Tibial nerve (tissue), 4 donors: ENCODE measurements around the gene NGEF. TPM values are rescaled to one million over a fixed set of nuclear protein-coding genes. Genes with fewer than 3 reads are reported as not detected.
A peak's percentile ranks its signal among the peaks of the same experiment; 100 is the strongest.

Source experiments
- DNase-seq, 2 donors: peaks; one replicate each; pipeline ENCODE4 v3.0.0-alpha.2; 2019; ENCODE audit warnings: low spot score in 2 of 2
- H3K27ac ChIP-seq, 4 donors: fragments of 200-600 bp; sonication (generic) in 3 of 4; one replicate each; pipeline ENCODE4 v1.5.1; 2017 to 2019; ENCODE audit warnings: mild to moderate bottlenecking in 1 of 4
- H3K27me3 ChIP-seq, 2 donors: fragments of 200-600 bp; sonication (generic) in 1 of 2; one replicate each; pipeline versions ENCODE4 v1.5.1 to v1.6.0; 2017 to 2019
- H3K36me3 ChIP-seq, 3 donors: fragments of 200-600 bp; sonication (generic); one replicate each; pipeline ENCODE4 v1.5.1; 2018 to 2019
- H3K4me1 ChIP-seq, 4 donors: fragments of 200-600 bp; sonication (generic) in 3 of 4; one replicate each; pipeline ENCODE4 v1.5.1; 2017 to 2019
- H3K4me3 ChIP-seq, 4 donors: fragments of 200-600 bp; sonication (generic) in 3 of 4; one replicate each; pipeline ENCODE4 v1.5.1; 2017 to 2019; ENCODE audit warnings: mild to moderate bottlenecking in 1 of 4, moderate library complexity in 1 of 4
- H3K9me3 ChIP-seq, 4 donors: fragments of 200-600 bp; sonication (generic) in 3 of 4; one replicate each; pipeline ENCODE4 v1.5.1; 2017 to 2019
- EP300 ChIP-seq, 2 donors: sonication (generic); formaldehyde crosslinking; IDR thresholded peaks; one replicate each; pipeline ENCODE4 v1.6.1; 2017; ENCODE audit warnings: antibody characterized with exemption in 2 of 2, mild to moderate bottlenecking in 1 of 2
- POLR2A ChIP-seq, 2 donors: fragments of 450-650 bp; IDR thresholded peaks; one replicate each; pipeline ENCODE4 v1.6.1; 2017; ENCODE audit warnings: antibody characterized with exemption in 2 of 2, mild to moderate bottlenecking in 2 of 2, moderate library complexity in 2 of 2
- WGBS, 2 donors: methylation state at CpG; one replicate each; pipeline ENCODE4 v1.1.5; 2018; 5-methylcytosine and 5-hydroxymethylcytosine counted together
- total RNA-seq, 4 donors: library from RNA; depleted of rRNA; stranded (reverse); fragments of >200 nt; gene quantifications; one replicate each; pipeline ENCODE4 v1.1.0, GENCODE V29; 2016
- TF ChIP-seq, protein P1 (sequence below), 5 experiments: fragments of 200-600 bp in 3 of 5; fragments of 450-650 bp in 2 of 5; sonication (generic) in 3 of 5; IDR thresholded peaks; one replicate each; pipeline ENCODE4 v1.5.1; 2016 to 2019; ENCODE audit warnings: antibody characterized with exemption in 5 of 5, mild to moderate bottlenecking in 3 of 5, moderate library complexity in 2 of 5

The NGEF gene
- total RNA-seq, 4 donors from 2014 or later: 12.9 to 47.6 (median 22.7) TPM

DNA sequence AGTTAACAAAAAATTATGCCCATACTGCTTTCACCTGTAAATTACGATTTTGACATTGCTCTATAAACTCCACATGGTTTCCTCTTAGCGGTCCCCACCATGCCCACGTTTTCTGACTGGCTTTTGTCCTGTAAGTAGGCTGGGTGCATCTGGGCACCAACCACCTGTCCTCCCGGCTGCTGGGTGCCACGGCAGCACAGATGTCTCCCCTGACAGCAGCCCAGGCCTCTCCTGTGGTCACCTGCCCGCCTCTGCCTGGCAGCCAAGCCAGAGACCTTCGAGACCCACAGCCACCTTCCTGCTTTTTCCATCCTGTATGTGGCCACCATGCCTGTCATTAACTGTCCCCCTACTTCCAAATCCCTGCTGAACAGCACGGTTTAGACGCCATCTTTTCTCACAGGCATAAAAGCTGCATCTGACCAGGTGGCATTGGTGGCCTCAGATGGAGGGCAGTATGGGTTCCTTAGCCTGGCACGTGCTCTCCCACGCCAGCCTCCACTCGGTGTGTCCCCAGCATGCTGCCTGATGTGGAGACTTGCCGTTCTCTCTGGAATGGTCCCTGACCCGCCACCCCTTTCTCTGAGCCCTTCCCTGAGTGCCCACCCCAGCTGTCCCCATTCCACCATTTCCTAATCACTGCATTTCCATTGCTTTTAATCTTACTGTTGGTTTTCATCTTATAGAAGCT, 124.1 kb downstream of the NGEF start:
- Histone ChIP-seq H3K4me3 (no peak overlapping the region), H3K27ac (no peak overlapping the region), H3K4me1 (peaks cover 0 to 13% (median 0%) of the 10 kb centered on the region in 4 donors), H3K9me3 (no peaks in the 10 kb centered on the region), H3K27me3 (no peaks in the 10 kb centered on the region), H3K36me3 (peaks cover 0 to 48% (median 0%) of the 10 kb centered on the region in 3 donors)
- DNase-seq: no peak
- TF ChIP-seq POLR2A (IDR thresholded peaks at IDR 0.05) (no peak), EP300 (IDR thresholded peaks at IDR 0.05) (no peak)
- TF ChIP-seq, protein P1, sequence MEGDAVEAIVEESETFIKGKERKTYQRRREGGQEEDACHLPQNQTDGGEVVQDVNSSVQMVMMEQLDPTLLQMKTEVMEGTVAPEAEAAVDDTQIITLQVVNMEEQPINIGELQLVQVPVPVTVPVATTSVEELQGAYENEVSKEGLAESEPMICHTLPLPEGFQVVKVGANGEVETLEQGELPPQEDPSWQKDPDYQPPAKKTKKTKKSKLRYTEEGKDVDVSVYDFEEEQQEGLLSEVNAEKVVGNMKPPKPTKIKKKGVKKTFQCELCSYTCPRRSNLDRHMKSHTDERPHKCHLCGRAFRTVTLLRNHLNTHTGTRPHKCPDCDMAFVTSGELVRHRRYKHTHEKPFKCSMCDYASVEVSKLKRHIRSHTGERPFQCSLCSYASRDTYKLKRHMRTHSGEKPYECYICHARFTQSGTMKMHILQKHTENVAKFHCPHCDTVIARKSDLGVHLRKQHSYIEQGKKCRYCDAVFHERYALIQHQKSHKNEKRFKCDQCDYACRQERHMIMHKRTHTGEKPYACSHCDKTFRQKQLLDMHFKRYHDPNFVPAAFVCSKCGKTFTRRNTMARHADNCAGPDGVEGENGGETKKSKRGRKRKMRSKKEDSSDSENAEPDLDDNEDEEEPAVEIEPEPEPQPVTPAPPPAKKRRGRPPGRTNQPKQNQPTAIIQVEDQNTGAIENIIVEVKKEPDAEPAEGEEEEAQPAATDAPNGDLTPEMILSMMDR (IDR thresholded peaks at IDR 0.05): no peak
- 86 to 88% methylated on average over 14 of the region's 14 CpGs for WGBS, 2 donors

DNA sequence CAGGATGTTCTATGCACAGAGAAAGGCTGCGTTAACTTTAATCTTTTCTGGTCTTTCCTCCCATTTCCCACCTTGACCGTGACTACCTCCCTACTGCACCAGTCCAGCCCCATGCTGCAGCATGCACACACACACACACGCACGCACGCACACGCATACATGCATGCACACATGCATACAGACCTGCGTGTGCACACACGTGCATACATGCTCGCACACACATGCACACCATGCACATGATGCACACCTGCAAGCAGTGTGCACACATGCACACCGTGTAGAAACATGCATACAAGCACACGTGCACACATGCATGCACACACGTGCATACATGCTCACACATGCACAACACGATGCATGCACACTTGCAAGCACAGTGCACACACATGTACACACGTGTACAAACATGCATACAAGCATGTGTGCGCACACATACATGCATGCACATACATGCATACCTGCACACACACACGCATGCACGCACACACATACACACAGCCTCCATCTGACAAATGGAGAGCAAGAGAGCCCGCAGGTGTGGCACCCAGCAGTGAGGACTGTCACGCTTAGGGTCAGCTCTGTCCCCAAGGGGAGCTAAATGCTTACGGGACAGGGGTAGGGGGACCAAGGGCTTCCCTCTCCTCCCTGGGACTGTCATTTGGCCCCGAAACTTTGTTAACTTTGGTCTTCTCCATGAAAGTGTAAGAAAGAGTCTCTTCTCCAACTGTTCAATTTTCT, 124.8 kb downstream of the NGEF start:
- Histone ChIP-seq H3K4me3 (no peak overlapping the region), H3K27ac (no peak overlapping the region), H3K27me3 (no peaks in the 10 kb centered on the region), H3K36me3 (peaks cover 0 to 50% (median 0%) of the 10 kb centered on the region in 3 donors), H3K4me1 (peaks cover 0 to 13% (median 0%) of the 10 kb centered on the region in 4 donors), H3K9me3 (no peaks in the 10 kb centered on the region)
- 89 to 95% methylated on average over 21 of the region's 21 CpGs for WGBS, 2 donors
- no peak for TF ChIP-seq EP300 (IDR thresholded peaks at IDR 0.05)
- no peak for TF ChIP-seq POLR2A (IDR thresholded peaks at IDR 0.05)
- TF ChIP-seq, protein P1 (IDR thresholded peaks at IDR 0.05): no peak
- peak in 1 of 2 donors; percentile 7 for DNase-seq

DNA sequence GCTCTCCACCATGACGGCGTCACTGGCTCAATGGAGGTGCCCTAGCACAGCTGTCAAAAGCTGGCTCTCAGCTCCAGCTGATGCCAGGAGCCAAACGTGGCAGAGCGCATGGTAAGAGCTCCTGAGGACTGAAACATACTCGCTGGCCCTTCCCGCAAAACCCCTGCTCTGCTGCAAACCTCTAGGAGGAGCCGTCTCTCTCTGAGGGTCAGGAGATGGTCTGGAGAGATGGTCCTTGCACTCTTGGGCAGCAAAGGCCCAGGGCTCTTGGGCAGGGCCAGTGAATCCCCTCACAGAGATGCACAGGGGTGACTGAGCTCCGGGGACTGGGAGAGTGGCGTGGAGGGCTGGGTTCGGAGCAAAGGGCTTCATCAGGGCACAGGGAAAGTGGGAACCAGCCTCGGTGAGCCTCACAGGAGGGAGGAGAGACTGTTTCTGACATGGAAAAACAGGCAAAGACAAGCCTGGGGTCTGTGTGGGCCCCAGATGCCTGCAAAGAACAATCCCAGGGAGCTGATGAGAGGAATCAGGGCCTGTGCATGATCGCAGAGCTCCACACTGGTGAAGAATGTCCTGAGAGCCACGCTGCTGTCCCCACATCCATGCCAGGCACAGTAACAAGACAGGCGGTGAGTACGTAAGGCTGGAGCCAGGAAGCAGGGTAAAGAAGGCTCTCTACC, 125.7 kb downstream of the NGEF start:
- Histone ChIP-seq H3K27ac (no peak overlapping the region), H3K36me3 (peaks cover 0 to 53% (median 0%) of the 10 kb centered on the region in 3 donors), H3K4me3 (no peak overlapping the region), H3K4me1 (peaks cover 0 to 13% (median 0%) of the 10 kb centered on the region in 4 donors), H3K9me3 (no peaks in the 10 kb centered on the region), H3K27me3 (no peaks in the 10 kb centered on the region)
- TF ChIP-seq, protein P1 (IDR thresholded peaks at IDR 0.05): no peak
- TF ChIP-seq EP300 (IDR thresholded peaks at IDR 0.05) (no peak), POLR2A (IDR thresholded peaks at IDR 0.05) (no peak)
- no peak for DNase-seq
- 72 to 78% methylated on average over 12 to 15 of the region's 15 CpGs for WGBS, 2 donors

DNA sequence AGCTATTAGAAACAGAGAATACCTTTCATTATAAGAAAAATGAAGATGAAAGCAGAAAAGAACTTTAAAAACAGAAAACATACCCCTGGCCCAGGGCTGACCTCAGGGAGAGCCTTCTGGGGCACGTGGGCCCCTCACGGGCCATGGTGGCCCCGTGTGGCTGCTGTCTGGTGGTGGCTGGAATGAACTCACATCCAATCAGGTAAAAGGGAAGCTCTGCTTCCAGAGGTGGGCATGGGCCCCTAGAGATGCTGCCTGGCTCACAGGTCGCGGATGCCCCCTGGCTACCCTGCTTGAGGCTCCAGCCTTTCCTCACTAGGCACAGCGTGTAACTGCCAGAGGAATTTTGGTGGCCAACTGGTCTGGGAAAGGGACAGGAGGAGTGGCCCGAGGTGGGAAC, 126.4 kb downstream of the NGEF start:
- DNase-seq: no peak
- Histone ChIP-seq H3K4me1 (peaks cover 0 to 11% (median 0%) of the 10 kb centered on the region in 4 donors), H3K36me3 (peaks cover 0 to 54% (median 0%) of the 10 kb centered on the region in 3 donors), H3K27me3 (no peaks in the 10 kb centered on the region), H3K4me3 (no peak overlapping the region), H3K27ac (no peak overlapping the region), H3K9me3 (no peaks in the 10 kb centered on the region)
- WGBS, 2 donors: 79 to 89% methylated on average over 7 of the region's 7 CpGs
- TF ChIP-seq, protein P1 (IDR thresholded peaks at IDR 0.05): no peak
- TF ChIP-seq EP300 (IDR thresholded peaks at IDR 0.05): no peak
- TF ChIP-seq POLR2A (IDR thresholded peaks at IDR 0.05): no peak
